Gastrocnemius medialis (tissue), 4 donors: ENCODE data around the gene TANGO2.

ENCODE experiments used
- POLR2A ChIP-seq, 2 donors: fragments of 450-650 bp; IDR thresholded peaks; one replicate each; pipeline ENCODE4 v1.6.1; 2017; ENCODE audit warnings: antibody characterized with exemption in 2 of 2, mild to moderate bottlenecking in 2 of 2, moderate library complexity in 2 of 2
- TF ChIP-seq, protein P1 (sequence below), 5 experiments: fragments of 450-650 bp in 3 of 5; fragments of 200-600 bp in 2 of 5; sonication (generic) in 2 of 5; IDR thresholded peaks in 4 of 5; conservative IDR thresholded peaks in 1 of 5; 1 replicate in 4 of 5; 2 replicates in 1 of 5; pipeline ENCODE4 v1.5.1; 2016 to 2019; ENCODE audit warnings: antibody characterized with exemption in 5 of 5, mild to moderate bottlenecking in 3 of 5, moderate library complexity in 3 of 5

GRCh38 chr22:20058989-20059770 is 38.3 kb downstream of the TANGO2 start:
- TF ChIP-seq, protein P1, sequence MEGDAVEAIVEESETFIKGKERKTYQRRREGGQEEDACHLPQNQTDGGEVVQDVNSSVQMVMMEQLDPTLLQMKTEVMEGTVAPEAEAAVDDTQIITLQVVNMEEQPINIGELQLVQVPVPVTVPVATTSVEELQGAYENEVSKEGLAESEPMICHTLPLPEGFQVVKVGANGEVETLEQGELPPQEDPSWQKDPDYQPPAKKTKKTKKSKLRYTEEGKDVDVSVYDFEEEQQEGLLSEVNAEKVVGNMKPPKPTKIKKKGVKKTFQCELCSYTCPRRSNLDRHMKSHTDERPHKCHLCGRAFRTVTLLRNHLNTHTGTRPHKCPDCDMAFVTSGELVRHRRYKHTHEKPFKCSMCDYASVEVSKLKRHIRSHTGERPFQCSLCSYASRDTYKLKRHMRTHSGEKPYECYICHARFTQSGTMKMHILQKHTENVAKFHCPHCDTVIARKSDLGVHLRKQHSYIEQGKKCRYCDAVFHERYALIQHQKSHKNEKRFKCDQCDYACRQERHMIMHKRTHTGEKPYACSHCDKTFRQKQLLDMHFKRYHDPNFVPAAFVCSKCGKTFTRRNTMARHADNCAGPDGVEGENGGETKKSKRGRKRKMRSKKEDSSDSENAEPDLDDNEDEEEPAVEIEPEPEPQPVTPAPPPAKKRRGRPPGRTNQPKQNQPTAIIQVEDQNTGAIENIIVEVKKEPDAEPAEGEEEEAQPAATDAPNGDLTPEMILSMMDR (IDR thresholded peaks at IDR 0.05 in 4 of 5, conservative IDR thresholded peaks at IDR 0.05 in 1 of 5): no peak
- no peak for TF ChIP-seq POLR2A (IDR thresholded peaks at IDR 0.05)
